GM12878 (cell line): ENCODE results near the gene DCTN1. TPM values are rescaled to one million over a fixed set of nuclear protein-coding genes. Genes with fewer than 3 reads are reported as not detected.
A peak's percentile ranks its signal among the peaks of the same experiment; 100 is the strongest.

Experiments used
- ASH2L ChIP-seq: fragments of 300-600, 200-600 bp; sonication (generic); IDR thresholded peaks from 2 replicates; pipeline ENCODE4 v1.6.1; 2017; ENCODE audit warnings: low read depth, mild to moderate bottlenecking, borderline replicate concordance
- CBX5 ChIP-seq: sonication (generic); IDR thresholded peaks from 2 replicates; pipeline ENCODE4 v1.6.1; 2016; ENCODE audit warnings: low read depth, moderate library complexity, mild to moderate bottlenecking, inconsistent platforms
- CHD1 ChIP-seq: IDR thresholded peaks from 2 replicates; pipeline ENCODE4 v1.6.1; 2012; ENCODE audit warnings: low read depth, low read length, improper control_type of control experiment
- ELK1 ChIP-seq: IDR thresholded peaks from 2 replicates; pipeline ENCODE4 v1.6.1; 2012; ENCODE audit warnings: low read depth, low read length, improper control_type of control experiment
- ETV6 ChIP-seq, 2 experiments: fragments of 450-650 bp in 1 of 2; IDR thresholded peaks in 1 of 2; conservative IDR thresholded peaks in 1 of 2; 2 replicates each; pipeline ENCODE4 v1.6.1; 2014; ENCODE audit warnings: antibody characterized with exemption in 1 of 2, borderline replicate concordance in 1 of 2, low read depth in 1 of 2, mild to moderate bottlenecking in 1 of 2, moderate library complexity in 1 of 2
- JUND ChIP-seq: IDR thresholded peaks from 2 replicates; pipeline ENCODE4 v1.6.1; 2012; ENCODE audit warnings: low read depth, mild to moderate bottlenecking, low read length, improper control_type of control experiment, moderate library complexity
- MEF2B ChIP-seq: fragments of 450-650 bp; IDR thresholded peaks from 2 replicates; pipeline ENCODE4 v1.6.1; 2018; ENCODE audit warnings: mild to moderate bottlenecking, moderate library complexity; ENCODE audit not compliant: partially characterized antibody, poor library complexity, severe bottlenecking
- MTA3 ChIP-seq: IDR thresholded peaks from 2 replicates; pipeline ENCODE4 v1.6.1; 2012; ENCODE audit warnings: low read length, inconsistent platforms, borderline replicate concordance
- MYC ChIP-seq: IDR thresholded peaks from 2 replicates; pipeline ENCODE4 v1.6.1; 2011; ENCODE audit warnings: mild to moderate bottlenecking, low read length, moderate library complexity, inconsistent platforms; ENCODE audit not compliant: insufficient read depth, insufficient replicate concordance, insufficient read length, severe bottlenecking
- PML ChIP-seq: IDR thresholded peaks from 2 replicates; pipeline ENCODE4 v1.6.1; 2012; ENCODE audit warnings: low read length, inconsistent platforms
- RBBP5 ChIP-seq: fragments of 200-600 bp; sonication (generic); conservative IDR thresholded peaks from 2 replicates; pipeline ENCODE4 v1.6.1; 2016
- RELA ChIP-seq: fragments of 450-650 bp; IDR thresholded peaks from 2 replicates; pipeline ENCODE4 v1.8.0; 2014; ENCODE audit warnings: borderline replicate concordance; ENCODE audit not compliant: partially characterized antibody
- SMARCA5 ChIP-seq: fragments of 450-650 bp; IDR thresholded peaks from 2 replicates; pipeline ENCODE4 v1.6.1; 2017; ENCODE audit warnings: mild to moderate bottlenecking
- SUZ12 ChIP-seq: fragments of 200-600 bp; sonication (generic); IDR thresholded peaks from one replicate; pipeline ENCODE4 v1.6.1; 2018; ENCODE audit warnings: antibody characterized with exemption, mild to moderate bottlenecking; ENCODE audit not compliant: unreplicated experiment
- TCF7 ChIP-seq: IDR thresholded peaks from 2 replicates; pipeline ENCODE4 v1.6.1; 2014; ENCODE audit warnings: antibody characterized with exemption, borderline replicate concordance
- WRNIP1 ChIP-seq: IDR thresholded peaks from 2 replicates; pipeline ENCODE4 v1.6.1; 2011; ENCODE audit warnings: low read depth, low read length, improper control_type of control experiment, borderline replicate concordance
- ZBTB33 ChIP-seq: fragments of 450-650 bp; IDR thresholded peaks from 2 replicates; pipeline ENCODE4 v1.6.1; 2017; ENCODE audit warnings: mild to moderate bottlenecking
- ZNF217 ChIP-seq: fragments of 450-650 bp; IDR thresholded peaks from 2 replicates; pipeline ENCODE4 v1.6.1; 2017; ENCODE audit warnings: antibody characterized with exemption, mild to moderate bottlenecking
- ZZZ3 ChIP-seq: IDR thresholded peaks from 2 replicates; pipeline ENCODE4 v1.6.1; 2011; ENCODE audit warnings: low read depth; ENCODE audit not compliant: control insufficient read depth, insufficient read length
- polyA plus RNA-seq, 11 experiments: library from polyadenylated mRNA; depleted of rRNA in 4 of 11; unstranded in 6 of 11; stranded (reverse) in 5 of 11; fragments of >200 nt; fragmentation: Nextera tagmentation in 4 of 11; fragmentation: Illumina TruSeq in 1 of 11; extraction: Ambion mirVana in 4 of 11; extraction: Trizol in 1 of 11; gene quantifications; 1 replicate in 1 of 11; 2 replicates in 10 of 11; pipeline versions ENCODE4 v1.2.1 to v1.2.3, GENCODE V29; 2011 to 2016; ENCODE audit warnings: inconsistent platforms in 2 of 11, missing spikeins in 2 of 11, low read depth in 1 of 11
- total RNA-seq, 4 experiments: library from RNA; depleted of rRNA in 3 of 4; stranded (reverse); fragments of >200 nt in 3 of 4; fragmentation: Illumina TruSeq in 1 of 4; extraction: Trizol in 1 of 4; gene quantifications; 2 replicates each; pipeline versions ENCODE4 v1.2.1 to v1.2.3, GENCODE V29; 2013 to 2021
- TF ChIP-seq, protein P1 (sequence below): IDR thresholded peaks from 2 replicates; pipeline ENCODE4 v1.6.1; 2011; ENCODE audit warnings: low read depth, mild to moderate bottlenecking, low read length, moderate library complexity, borderline replicate concordance; ENCODE audit errors: extremely low read depth
- TF ChIP-seq, protein P2 (sequence below): fragments of 450-650 bp; IDR thresholded peaks from 2 replicates; pipeline ENCODE4 v1.6.1; 2016; ENCODE audit warnings: mild to moderate bottlenecking

Gene DCTN1
- total and polyA plus RNA-seq, 10 of the 15 experiments (the other 5 are each of a cell fraction or from before 2014, with no cell fraction given), result 44.1 to 116 (median 64.8) TPM

- no peak for TF ChIP-seq CBX5
- peak; percentile 91 for TF ChIP-seq SMARCA5
- peak; percentile 75 for TF ChIP-seq ELK1
- TF ChIP-seq RBBP5, result no peak
- no peak for TF ChIP-seq ZZZ3
- no peak for TF ChIP-seq TCF7
- TF ChIP-seq ZNF217, result no peak
- TF ChIP-seq CHD1, result 0 out of 2 replicates have a peak, but pooled peaks have one; percentile 51
- no peak for TF ChIP-seq SUZ12
- no peak for TF ChIP-seq ASH2L
- no peak for TF ChIP-seq MTA3
- TF ChIP-seq ZBTB33, result peak; percentile 81; the same call in 1 of the 2 replicates
- TF ChIP-seq, protein P1, sequence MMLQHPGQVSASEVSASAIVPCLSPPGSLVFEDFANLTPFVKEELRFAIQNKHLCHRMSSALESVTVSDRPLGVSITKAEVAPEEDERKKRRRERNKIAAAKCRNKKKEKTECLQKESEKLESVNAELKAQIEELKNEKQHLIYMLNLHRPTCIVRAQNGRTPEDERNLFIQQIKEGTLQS, result no peak
- TF ChIP-seq JUND, result no peak; the same call in 1 of the 2 replicates
- TF ChIP-seq RELA, result peak; percentile 65
- TF ChIP-seq, protein P2, sequence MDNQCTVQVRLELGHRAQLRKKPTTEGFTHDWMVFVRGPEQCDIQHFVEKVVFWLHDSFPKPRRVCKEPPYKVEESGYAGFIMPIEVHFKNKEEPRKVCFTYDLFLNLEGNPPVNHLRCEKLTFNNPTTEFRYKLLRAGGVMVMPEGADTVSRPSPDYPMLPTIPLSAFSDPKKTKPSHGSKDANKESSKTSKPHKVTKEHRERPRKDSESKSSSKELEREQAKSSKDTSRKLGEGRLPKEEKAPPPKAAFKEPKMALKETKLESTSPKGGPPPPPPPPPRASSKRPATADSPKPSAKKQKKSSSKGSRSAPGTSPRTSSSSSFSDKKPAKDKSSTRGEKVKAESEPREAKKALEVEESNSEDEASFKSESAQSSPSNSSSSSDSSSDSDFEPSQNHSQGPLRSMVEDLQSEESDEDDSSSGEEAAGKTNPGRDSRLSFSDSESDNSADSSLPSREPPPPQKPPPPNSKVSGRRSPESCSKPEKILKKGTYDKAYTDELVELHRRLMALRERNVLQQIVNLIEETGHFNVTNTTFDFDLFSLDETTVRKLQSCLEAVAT, result no peak; the same call in 1 of the 2 replicates
- peak; percentile 13 for TF ChIP-seq MEF2B
- TF ChIP-seq MYC, result peak; percentile 90
- 0 out of 2 replicates have a peak, but pooled peaks have one; percentile 53 for TF ChIP-seq WRNIP1
- peak; percentile 59; the same call in 1 of the 2 replicates for TF ChIP-seq PML
- no peak for TF ChIP-seq ETV6 (conservative IDR thresholded peaks at IDR 0.05 in 1 of 2, IDR thresholded peaks at IDR 0.05 in 1 of 2; ENCODE audit: borderline replicate concordance in 1 of 2, low read depth in 1 of 2)
Observed at GRCh38 chr2:74391580-74392448, 11.7 kb upstream of the DCTN1 start (continued).
